GM21423 (cell line): ENCODE data around the gene TPM1.

ENCODE experiments used
- ATAC-seq: cut with Tn5 transposase; IDR thresholded peaks from one replicate; pipeline ENCODE4 v1.9.1; 2021; ENCODE audit warnings: mild to moderate bottlenecking, moderate library complexity; ENCODE audit not compliant: unreplicated experiment

TPM1 gene

DNA sequence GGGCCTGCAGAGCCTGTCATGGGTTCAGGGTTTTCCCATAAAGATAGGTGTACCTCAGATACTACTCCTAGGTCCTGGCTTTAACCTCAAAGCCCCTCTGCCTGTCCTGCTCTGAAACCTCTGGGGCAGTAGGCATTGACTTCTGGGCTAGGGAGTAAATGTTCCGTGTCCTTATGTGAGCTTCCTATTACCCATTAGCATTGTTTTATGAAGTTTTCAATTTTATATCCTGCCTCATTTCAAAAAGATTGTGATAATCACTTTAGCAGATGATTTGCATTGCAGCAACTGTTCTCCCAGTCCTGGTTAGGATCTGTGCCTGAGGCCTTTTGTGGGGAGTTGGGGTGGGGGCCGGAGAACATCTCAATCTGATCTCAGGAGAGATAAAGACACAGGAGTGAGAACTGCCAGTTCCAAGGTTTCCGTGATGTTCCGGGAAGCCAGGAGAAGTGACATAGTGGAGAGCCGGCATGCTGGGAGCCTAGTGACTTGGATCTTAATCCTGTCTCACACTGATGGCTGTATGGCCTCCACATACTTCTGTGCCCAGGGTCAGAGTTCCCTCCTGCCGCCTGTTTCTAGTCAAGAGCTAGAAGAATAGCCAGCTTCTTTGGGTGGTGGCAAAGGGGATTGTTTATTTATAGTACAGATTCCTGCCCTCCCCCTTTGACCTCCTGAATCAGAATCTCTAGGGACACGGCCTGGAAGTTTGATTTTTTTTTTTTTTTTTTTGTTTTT, 10.6 kb downstream of the TPM1 start:
- no peak for ATAC-seq

DNA sequence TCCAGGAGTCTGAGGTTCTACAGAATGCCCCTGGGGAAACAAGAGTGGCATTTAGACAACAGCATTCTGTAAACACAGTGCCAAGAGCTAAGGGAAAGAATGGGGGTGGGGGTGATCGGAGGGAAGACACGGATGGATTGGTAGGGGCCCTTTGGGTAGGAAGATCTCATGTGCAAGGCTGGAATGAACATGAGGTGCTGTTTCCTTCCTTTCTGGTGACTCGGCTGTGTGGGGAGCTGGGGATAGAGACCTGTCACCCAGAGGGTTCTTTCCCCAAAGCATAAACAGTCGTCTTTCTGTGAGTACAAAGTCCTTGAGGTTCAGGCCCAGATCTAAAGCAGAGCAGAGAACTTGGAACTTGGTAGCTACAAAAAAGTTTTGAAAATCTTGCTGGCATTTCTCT, 11.7 kb downstream of the TPM1 start:
- ATAC-seq, result no peak

DNA sequence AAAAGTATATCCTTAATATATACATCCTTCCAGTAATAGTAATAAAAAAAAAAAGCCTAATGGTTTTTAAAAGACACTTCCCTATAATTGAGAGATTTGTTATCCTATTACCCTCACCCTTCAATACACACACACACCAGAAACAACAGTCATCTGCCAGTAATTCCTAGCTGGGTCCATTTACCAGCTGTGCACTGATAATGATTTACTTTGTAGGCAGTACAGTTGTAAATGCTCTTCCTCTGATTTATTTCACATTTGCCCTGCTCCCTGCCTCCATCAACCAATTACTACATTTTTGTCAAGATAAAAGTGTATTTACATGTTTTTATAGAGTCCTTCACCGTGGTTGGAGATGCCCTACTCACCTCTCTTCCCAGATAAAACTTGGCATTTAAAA, 12.4 kb downstream of the TPM1 start:
- no peak for ATAC-seq

DNA sequence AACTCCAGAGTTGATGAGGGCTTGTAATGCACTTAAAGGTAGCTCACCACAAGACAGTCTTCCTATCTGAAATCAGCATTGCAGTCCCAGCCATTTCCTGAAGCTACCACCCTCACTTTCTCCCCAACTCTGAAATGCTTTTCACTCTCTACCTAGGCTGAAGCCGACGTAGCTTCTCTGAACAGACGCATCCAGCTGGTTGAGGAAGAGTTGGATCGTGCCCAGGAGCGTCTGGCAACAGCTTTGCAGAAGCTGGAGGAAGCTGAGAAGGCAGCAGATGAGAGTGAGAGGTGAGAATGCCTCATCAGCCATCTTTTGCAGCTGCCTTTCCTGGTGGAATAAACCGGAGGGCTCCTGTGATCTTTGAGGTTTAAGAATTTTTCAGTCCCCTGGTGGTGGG, 14.3 kb downstream of the TPM1 start:
- no peak for ATAC-seq

DNA sequence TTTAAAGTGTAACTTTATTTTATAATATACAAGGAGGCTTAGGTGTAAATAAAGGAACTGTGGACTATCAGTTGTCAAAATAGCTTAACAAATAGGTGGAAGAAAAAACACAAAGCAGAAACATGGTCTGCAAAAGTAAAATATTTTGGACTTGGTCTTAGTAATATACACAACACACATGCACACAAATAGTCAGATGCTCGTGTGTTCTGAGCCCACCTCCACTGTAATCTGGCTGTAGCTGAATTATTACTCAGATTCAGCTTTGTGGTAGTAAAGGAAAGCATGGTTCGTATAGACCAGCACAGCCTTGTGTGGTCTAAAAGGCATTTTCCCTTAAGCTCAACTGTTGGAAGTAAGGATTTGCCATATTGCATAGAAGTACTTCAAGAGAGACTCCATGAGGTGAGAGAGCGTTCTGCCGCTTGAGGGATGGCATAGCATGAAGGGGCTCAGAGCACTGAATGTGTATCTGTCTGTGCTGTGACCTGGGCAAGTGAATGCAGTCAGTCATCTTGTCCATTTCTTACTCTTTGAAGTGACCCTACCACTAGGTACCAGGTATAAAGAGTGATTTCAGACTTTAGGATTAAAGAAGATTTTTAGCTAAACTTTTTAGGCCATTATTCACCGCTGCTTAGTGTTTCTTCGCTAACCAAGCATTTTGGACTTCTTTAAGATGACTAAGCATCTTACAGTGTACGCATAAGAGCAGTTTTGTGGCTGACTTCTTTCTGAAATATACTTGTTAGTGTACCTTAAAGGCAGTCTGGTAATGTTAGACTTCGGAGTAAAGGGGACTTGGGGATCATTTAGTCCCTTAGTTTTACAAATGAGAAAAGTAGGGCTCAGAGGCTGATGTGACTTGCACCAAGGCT, 15.2 kb downstream of the TPM1 start:
- ATAC-seq, result no peak

DNA sequence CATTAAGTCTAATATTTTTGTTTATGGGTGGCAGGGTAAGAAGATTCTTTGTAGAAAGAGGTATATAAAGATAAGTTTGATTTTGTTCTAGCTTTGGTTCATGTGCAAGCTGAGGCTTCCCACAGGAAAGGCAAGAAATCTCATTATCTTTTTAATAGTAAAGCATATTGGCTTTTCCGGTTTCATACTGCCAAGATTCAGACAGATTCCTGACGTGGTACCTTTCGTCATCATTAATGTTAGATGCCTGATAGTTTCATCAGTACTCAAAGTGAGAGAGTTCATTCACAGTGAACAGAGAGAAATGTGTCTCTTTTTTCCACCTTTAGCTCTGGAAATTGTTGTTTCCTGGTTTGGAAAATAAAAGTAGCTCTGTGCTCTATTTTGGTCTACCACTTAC, 16.5 kb downstream of the TPM1 start:
- no peak for ATAC-seq

DNA sequence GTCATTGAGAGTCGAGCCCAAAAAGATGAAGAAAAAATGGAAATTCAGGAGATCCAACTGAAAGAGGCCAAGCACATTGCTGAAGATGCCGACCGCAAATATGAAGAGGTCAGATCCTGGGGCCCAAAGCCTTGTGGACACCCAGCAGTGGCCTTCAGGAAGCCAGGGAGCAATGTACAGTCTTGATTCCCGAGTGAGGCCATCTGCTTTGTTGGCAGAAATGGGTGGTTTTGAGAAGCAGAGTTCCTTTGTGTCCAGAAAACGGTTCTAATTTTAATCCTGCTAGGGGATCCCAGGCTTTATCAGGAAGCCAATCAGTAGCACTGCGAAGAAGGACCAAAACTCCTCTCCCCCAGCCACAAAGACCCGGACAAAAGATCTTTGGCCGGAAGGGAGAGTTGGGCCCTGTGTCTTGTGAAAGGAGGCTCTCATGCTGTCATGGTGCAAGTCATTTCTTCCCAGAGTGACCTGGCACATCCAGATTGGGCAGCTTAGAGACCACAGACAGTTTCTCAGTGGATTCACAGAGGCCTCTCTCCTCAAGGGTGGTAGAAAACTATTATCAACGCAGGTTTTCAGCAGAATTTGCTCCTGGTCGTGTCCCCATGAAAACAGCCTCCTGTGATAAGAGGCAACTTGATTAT, 17.1 kb downstream of the TPM1 start:
- no peak for ATAC-seq

DNA sequence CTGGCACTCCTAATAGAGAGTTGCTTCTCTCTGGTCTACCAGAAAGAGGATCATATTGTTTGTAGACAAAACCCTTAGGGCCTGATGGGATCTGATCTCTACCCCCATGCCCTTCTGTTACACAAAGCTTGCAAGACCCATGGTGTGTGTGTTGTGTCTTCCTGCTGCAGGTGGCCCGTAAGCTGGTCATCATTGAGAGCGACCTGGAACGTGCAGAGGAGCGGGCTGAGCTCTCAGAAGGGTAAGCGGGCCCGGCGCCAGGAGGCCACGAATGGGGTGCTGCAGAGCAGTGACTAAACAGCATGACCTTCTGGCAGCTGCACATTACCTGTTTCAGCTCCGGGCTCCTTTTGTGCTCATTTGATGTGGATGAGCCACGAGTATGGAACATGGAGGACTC, 18.2 kb downstream of the TPM1 start:
- ATAC-seq, result no peak

DNA sequence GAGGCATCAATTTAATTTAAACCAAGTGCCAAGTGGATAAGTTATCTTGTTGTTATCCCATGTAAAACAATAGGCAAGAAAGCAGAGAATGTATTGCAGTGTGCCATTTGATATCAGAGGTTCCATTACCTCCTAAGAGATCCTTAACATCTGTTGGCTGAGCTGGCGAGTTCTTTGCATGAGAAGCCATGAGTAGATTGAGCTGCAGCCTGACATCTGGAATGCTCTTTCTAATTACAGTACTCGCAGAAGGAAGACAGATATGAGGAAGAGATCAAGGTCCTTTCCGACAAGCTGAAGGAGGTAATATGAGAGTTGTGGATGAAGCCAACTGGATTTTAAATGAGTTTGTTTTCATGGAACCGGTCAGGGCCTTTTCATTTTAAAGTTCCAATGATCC, 19.4 kb downstream of the TPM1 start:
- ATAC-seq, result no peak

DNA sequence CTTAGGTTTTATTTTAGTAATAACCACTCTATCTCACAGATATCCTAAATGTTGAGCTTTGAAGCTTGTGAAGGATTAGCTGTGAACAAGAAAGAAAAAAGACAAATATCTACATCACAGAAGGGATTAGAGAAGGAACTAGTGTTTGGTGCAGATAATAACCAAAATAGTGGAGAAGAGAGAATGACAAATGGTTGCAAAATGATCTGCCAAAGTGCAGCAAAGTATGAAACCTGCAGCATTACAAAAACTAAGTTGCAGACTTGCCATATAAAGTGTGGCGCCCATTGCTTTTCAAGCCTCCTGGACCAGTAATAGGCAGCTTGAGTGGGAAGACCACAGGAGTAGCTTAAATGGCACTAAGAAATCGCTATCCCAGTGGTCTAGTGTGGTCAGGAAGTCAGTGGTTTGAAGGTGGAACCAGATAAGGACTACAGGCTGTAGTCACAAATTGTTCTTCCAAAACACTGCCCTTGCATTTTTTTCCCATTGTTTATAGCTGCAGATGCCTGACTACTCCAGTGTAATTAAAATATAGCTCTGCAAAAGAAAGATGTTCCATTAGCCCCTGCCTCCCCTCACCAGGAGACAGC, 20.7 kb downstream of the TPM1 start:
- no peak for ATAC-seq

DNA sequence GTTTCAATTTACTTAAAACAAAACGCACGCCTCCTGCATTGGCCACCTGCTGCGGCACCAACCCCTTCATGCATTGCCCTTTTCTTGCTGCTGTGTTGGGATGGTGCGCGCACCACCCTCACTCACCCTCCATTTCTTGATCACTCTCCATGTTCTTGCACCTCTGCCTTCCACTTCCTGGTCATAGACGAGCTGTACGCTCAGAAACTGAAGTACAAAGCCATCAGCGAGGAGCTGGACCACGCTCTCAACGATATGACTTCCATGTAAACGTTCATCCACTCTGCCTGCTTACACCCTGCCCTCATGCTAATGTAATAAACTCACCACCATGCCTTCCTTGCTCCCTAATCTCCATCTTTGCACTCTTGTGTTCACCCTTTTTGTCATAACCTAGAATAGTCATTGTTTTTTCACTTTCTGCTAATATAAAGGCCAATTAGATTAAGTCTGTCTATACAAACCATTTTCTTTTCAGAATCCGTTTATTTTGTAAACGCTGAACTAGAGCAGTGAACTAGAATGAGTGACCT, 21.4 kb downstream of the TPM1 start:
- ATAC-seq, result no peak

DNA sequence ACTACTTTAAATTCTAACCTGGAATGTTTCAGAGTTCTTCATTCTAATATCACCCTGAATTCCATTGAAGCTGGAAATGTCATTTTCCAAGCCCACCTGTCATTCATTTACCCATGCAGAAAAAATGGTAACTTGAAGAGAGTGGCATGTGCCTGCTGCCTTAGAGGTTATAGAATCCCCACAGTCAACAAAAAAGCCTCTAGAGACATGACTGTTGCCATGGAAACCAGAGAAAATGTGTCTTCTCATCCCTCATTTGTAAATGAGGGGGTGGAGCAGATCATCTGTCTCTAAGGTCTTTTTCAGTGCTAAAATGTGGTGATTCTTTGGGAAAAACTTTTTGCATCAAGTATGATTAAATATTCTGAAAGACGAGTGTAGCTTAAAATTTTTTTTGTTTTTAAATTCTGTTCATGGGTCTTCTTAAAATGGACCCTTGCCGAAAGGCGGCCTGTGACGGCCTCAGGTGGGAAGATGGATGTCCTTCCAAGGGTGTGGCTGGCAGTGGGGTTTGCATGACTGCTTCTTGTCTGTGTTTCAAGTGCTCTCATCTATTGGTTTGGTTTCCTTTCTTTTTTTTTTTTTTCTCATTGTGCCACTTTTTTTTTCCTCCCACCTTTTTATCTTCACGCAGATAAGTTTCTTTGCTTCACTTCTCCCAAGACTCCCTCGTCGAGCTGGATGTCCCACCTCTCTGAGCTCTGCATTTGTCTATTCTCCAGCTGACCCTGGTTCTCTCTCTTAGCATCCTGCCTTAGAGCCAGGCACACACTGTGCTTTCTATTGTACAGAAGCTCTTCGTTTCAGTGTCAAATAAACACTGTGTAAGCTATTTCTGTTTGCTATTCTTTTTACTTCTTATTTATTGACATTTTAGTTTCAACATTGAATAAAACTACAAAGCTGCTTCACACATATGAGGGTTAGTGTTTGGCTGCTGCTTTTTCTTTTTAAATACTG, 23.0 kb downstream of the TPM1 start:
- no peak for ATAC-seq

DNA sequence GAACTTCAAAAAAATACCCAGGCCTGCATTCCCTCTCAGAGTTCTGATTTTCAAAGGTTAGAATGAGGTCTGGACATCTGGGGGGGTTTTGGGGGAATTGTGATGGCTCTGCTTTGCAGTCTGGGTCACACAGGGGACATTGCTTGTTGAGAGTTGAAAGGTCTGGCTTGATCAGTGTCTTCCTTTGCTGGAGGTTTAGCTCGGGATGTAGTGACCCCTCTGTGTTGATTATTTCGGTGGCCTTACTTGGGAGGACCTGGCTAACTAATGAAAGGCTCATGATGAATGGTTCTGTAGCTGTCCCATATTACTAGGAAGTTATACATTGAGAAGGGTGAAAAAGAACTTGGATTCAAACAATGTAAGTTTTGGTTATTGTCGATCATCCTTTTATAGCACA, 23.7 kb downstream of the TPM1 start:
- ATAC-seq, result no peak

DNA sequence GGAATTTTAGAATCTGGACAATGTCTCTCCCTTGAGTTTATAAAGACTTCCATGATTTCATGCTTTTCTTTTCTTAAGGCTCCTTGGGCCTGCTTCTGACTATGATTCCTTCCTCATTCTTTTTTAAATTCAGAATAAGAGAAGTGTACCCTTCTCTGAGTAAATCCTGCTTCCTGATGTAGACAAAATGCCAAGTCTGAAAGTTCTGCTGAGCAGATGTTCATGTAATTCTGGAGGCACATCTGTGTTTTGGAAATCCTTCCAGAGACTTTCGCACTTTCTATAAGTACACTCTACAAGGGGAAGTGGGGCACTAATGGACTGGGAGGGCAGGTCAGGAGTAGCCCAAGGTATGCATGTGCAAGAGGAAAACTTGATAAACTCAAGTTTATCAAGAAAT, 24.8 kb downstream of the TPM1 start:
- no peak for ATAC-seq

DNA sequence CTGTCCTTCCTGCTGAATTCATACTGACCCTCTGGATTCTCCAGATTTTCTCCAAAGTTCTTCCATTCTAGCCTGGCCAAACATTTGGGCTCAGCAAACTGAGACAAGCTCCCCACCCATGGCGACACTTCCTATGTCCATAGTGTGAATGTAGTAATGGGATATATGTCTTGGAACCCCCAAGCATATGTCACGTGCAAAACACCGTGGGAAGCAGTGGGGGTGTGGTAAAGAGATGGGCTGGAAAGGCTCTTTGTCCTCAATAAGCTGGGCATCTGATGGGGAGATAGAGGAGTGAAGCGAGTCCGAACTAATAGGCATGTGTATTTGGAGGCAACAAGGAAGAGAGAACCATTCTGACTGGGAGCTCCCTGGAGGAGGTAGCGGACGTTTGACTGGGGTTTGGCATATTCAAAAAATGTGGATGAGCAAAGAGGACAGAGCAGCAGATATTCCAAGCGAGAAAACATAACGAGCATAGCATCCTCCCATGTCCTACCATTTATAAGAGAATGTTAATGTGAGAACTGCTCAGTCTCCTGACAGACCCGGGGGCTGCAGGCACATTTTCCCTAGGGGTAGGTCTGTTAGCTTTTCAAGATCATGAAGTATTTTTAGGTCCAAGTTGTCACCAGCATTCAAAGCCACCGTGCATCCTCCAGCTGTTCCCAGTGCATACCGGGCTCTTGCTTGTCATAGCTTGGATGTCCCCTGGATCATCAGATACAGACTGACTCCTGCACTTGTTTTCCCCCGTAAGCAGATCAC, 25.6 kb downstream of the TPM1 start:
- no peak for ATAC-seq

DNA sequence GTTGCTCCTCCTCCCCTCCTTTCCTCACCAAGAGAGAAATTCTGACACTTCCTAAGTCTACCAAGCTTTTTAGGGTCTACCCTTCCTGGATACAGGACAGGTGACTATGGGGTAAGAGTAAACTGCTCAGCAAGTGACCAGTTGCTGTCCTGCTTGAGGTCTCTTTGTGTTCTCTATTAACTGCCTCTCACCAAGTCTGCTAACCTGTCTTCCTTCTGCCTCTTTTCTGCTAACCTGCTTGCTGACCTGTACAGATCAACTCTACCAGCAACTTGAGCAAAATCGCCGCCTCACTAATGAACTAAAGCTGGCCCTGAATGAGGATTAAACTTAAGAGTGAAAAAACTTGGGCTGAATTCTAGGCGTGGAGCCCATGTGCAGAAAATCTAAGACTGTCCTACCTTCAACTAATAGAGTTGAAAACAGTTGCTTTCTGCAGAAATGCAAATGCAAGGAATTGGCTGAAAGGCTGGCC, 27.1 kb downstream of the TPM1 start:
- no peak for ATAC-seq

DNA sequence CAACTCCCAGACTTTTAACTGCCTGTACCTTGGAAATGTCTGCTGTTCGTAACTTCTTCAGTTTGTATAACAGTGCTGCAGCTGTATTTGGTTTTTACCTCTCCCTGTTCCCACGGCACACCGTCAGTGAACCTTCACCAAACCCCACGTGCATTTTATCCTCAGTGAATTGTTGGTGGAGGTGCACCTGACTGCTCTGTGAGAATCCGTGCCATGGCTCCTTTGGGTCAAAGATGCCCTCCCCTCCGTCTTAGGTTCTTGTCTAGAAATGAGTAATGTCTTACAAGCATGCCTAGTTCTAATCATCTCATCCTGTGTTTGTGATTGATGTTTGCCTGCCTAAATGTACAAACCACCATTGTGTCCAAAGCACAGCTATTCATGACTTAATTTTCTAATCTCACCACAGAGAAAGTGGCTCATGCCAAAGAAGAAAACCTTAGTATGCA, 28.2 kb downstream of the TPM1 start:
- no peak for ATAC-seq

DNA sequence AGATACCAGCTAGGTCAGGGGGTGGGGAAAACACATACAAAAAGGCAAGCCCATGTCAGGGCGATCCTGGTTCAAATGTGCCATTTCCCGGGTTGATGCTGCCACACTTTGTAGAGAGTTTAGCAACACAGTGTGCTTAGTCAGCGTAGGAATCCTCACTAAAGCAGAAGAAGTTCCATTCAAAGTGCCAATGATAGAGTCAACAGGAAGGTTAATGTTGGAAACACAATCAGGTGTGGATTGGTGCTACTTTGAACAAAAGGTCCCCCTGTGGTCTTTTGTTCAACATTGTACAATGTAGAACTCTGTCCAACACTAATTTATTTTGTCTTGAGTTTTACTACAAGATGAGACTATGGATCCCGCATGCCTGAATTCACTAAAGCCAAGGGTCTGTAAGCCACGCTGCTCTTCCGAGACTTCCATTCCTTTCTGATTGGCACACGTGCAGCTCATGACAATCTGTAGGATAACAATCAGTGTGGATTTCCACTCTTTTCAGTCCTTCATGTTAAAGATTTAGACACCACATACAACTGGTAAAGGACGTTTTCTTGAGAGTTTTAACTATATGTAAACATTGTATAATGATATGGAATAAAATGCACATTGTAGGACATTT, 28.9 kb downstream of the TPM1 start:
- no peak for ATAC-seq
